IMR-90 (cell line): ENCODE results near the gene GPR17. TPM values are rescaled to one million over a fixed set of nuclear protein-coding genes. Genes with fewer than 3 reads are reported as not detected.

ENCODE experiments used
- ATAC-seq: fragments of 200-7000 bp; cut with Tn5 transposase; 2 replicates; pipeline ENCODE4 v1.9.1; 2020; ENCODE audit warnings: low read depth, mild to moderate bottlenecking, moderate library complexity
- BruUV-seq: library from RNA; stranded (reverse); fragments of 400-500 nt; replicated peaks from 2 replicates; lab custom pipeline; 2021; lab: Mats Ljungman, UMichigan
- CTCF ChIA-PET: fragments of 300-600 bp; formaldehyde crosslinking; extraction: SDS; loops from one replicate; lab custom pipeline; 2021; ENCODE audit warnings: antibody characterized with exemption; lab: Yijun Ruan, JAX
- POLR2A ChIA-PET: fragments of 300-600 bp; sonication (Branson Sonifier 250); formaldehyde crosslinking; loops from one replicate; lab custom pipeline; 2022; ENCODE audit warnings: antibody characterized with exemption; ENCODE audit not compliant: unreplicated experiment; lab: Charles Lee
- DNase-seq: peaks from one replicate; pipeline ENCODE4 v3.0.0; 2013
- H2AFZ ChIP-seq: replicated peaks from 2 replicates; pipeline ENCODE3; 2013; ENCODE audit warnings: low read length, mild to moderate bottlenecking; ENCODE audit not compliant: poor library complexity
- H2AK5ac ChIP-seq: 2 replicates; pipeline ENCODE4 v1.6.1; 2013; ENCODE audit warnings: low read depth, low read length, inconsistent platforms
- H2AK9ac ChIP-seq: replicated peaks from 2 replicates; pipeline ENCODE3; 2013; ENCODE audit warnings: mild to moderate bottlenecking, low read depth, low read length, moderate library complexity; ENCODE audit not compliant: poor library complexity
- H2BK120ac ChIP-seq: 2 replicates; pipeline ENCODE4 v1.6.1; 2013; ENCODE audit warnings: low read depth, low read length, inconsistent platforms
- H2BK15ac ChIP-seq: 3 replicates; pipeline ENCODE4 v1.6.1; 2013; ENCODE audit warnings: low read depth, low read length, inconsistent platforms
- H2BK20ac ChIP-seq: 2 replicates; pipeline ENCODE4 v1.6.1; 2013; ENCODE audit warnings: low read depth, mild to moderate bottlenecking, inconsistent platforms, low read length, moderate library complexity
- H2BK5ac ChIP-seq: 2 replicates; pipeline ENCODE4 v1.6.1; 2013; ENCODE audit warnings: mild to moderate bottlenecking, low read depth, low read length, inconsistent platforms; ENCODE audit not compliant: poor library complexity, severe bottlenecking
- H3K14ac ChIP-seq: replicated peaks from 2 replicates; pipeline ENCODE4 v1.6.1; 2013; ENCODE audit warnings: low read depth, low read length, inconsistent platforms
- H3K18ac ChIP-seq: 2 replicates; pipeline ENCODE4 v1.6.1; 2013; ENCODE audit warnings: low read depth, low read length, control low read depth
- H3K23ac ChIP-seq: 2 replicates; pipeline ENCODE4 v1.6.1; 2013; ENCODE audit warnings: low read depth, low read length, inconsistent platforms
- H3K27ac ChIP-seq: 2 replicates; pipeline ENCODE4 v1.5.1; 2013; ENCODE audit warnings: mild to moderate bottlenecking, control low read depth, low read length; ENCODE audit not compliant: insufficient read depth
- H3K27me3 ChIP-seq: 2 replicates; pipeline ENCODE4 v1.6.1; 2013; ENCODE audit warnings: low read length; ENCODE audit not compliant: control insufficient read depth, insufficient read depth
- H3K36me3 ChIP-seq: 2 replicates; pipeline ENCODE4 v1.6.1; 2013; ENCODE audit warnings: low read length, mixed read lengths; ENCODE audit not compliant: control insufficient read depth, insufficient read depth
- H3K4ac ChIP-seq: 2 replicates; pipeline ENCODE4 v1.6.1; 2013; ENCODE audit warnings: low read depth, low read length, inconsistent platforms
- H3K4me1 ChIP-seq: 2 replicates; pipeline ENCODE4 v1.6.1; 2013; ENCODE audit warnings: low read length, mixed read lengths; ENCODE audit not compliant: control insufficient read depth, insufficient read depth
- H3K4me2 ChIP-seq: 2 replicates; pipeline ENCODE4 v1.6.1; 2013; ENCODE audit warnings: low read depth, mild to moderate bottlenecking, control low read depth, low read length, moderate library complexity
- H3K4me3 ChIP-seq: 2 replicates; pipeline ENCODE4 v1.5.1; 2013; ENCODE audit warnings: low read depth, mild to moderate bottlenecking, control low read depth, low read length, moderate library complexity; ENCODE audit not compliant: insufficient read depth
- H3K56ac ChIP-seq: 2 replicates; pipeline ENCODE4 v1.6.1; 2013; ENCODE audit warnings: low read length, inconsistent platforms; ENCODE audit not compliant: insufficient read depth; ENCODE audit errors: extremely low read depth
- H3K79me1 ChIP-seq, 2 experiments: 2 replicates each; pipeline ENCODE4 v1.6.1; 2013; ENCODE audit warnings: low read length in 2 of 2, inconsistent platforms in 1 of 2, low read depth in 1 of 2
- H3K9ac ChIP-seq: 2 replicates; pipeline ENCODE4 v1.6.1; 2013; ENCODE audit warnings: low read depth, low read length, control low read depth
- H3K9me1 ChIP-seq: 2 replicates; pipeline ENCODE4 v1.6.1; 2013; ENCODE audit warnings: low read length, inconsistent platforms; ENCODE audit not compliant: insufficient read depth
- H3K9me3 ChIP-seq: 2 replicates; pipeline ENCODE4 v1.6.1; 2013; ENCODE audit warnings: low read length; ENCODE audit not compliant: control insufficient read depth, insufficient read depth
- H4K20me1 ChIP-seq: 2 replicates; pipeline ENCODE4 v1.6.1; 2013; ENCODE audit warnings: low read length, inconsistent platforms; ENCODE audit not compliant: insufficient read depth
- H4K5ac ChIP-seq: 2 replicates; pipeline ENCODE4 v1.6.1; 2013; ENCODE audit warnings: mild to moderate bottlenecking, low read depth, low read length, control low read depth
- H4K8ac ChIP-seq, 2 experiments: 2 replicates each; pipeline ENCODE4 v1.6.1; 2013; ENCODE audit warnings: low read depth in 2 of 2, low read length in 2 of 2, control low read depth in 1 of 2, inconsistent platforms in 1 of 2
- H4K91ac ChIP-seq: 2 replicates; pipeline ENCODE4 v1.6.1; 2013; ENCODE audit warnings: low read depth, low read length, inconsistent platforms; ENCODE audit not compliant: insufficient read depth
- BHLHE40 ChIP-seq: fragments of 150-350 bp; IDR thresholded peaks from 2 replicates; pipeline ENCODE4 v1.6.1; 2016; ENCODE audit warnings: mild to moderate bottlenecking, low read depth, low read length
- CEBPB ChIP-seq: IDR thresholded peaks from 2 replicates; pipeline ENCODE4 v1.6.1; 2012; ENCODE audit warnings: low read depth, low read length, improper control_type of control experiment
- CHD1 ChIP-seq: IDR thresholded peaks from 2 replicates; pipeline ENCODE4 v1.6.1; 2012; ENCODE audit warnings: low read depth, low read length, improper control_type of control experiment
- FOS ChIP-seq: fragments of 150-350 bp; IDR thresholded peaks from 2 replicates; pipeline ENCODE4 v1.6.1; 2016; ENCODE audit warnings: low read depth, low read length
- MAFK ChIP-seq: IDR thresholded peaks from 2 replicates; pipeline ENCODE4 v1.6.1; 2012; ENCODE audit warnings: low read depth, low read length, improper control_type of control experiment
- MAZ ChIP-seq: IDR thresholded peaks from 2 replicates; pipeline ENCODE4 v1.6.1; 2012; ENCODE audit warnings: low read depth, mild to moderate bottlenecking, low read length, improper control_type of control experiment, moderate library complexity, borderline replicate concordance
- MXI1 ChIP-seq: IDR thresholded peaks from 2 replicates; pipeline ENCODE4 v1.6.1; 2012; ENCODE audit warnings: low read depth, mild to moderate bottlenecking, low read length, moderate library complexity, borderline replicate concordance
- NFE2L2 ChIP-seq: fragments of 150-350 bp; IDR thresholded peaks from 2 replicates; pipeline ENCODE4 v1.6.1; 2016; ENCODE audit warnings: low read depth, mild to moderate bottlenecking, low read length
- POLR2A ChIP-seq: IDR thresholded peaks from 2 replicates; pipeline ENCODE4 v1.6.1; 2012; ENCODE audit warnings: mild to moderate bottlenecking, low read depth, low read length
- RAD21 ChIP-seq: IDR thresholded peaks from 2 replicates; pipeline ENCODE4 v1.6.1; 2012; ENCODE audit warnings: low read length, improper control_type of control experiment
- RCOR1 ChIP-seq: IDR thresholded peaks from 2 replicates; pipeline ENCODE4 v1.6.1; 2012; ENCODE audit warnings: mild to moderate bottlenecking, low read length, improper control_type of control experiment; ENCODE audit not compliant: insufficient replicate concordance
- RFX5 ChIP-seq: IDR thresholded peaks from 2 replicates; pipeline ENCODE4 v1.8.0; 2012; ENCODE audit warnings: low read depth, mild to moderate bottlenecking, low read length, moderate library complexity
- SMC3 ChIP-seq: fragments of 150-350 bp; IDR thresholded peaks from 2 replicates; pipeline ENCODE4 v1.6.1; 2016; ENCODE audit warnings: low read depth, mild to moderate bottlenecking, antibody characterized with exemption, low read length, moderate library complexity
- WGBS, 2 experiments: methylation state at CpG; one replicate each; pipeline versions ENCODE4 v1.1.5 to v1.1.7; 2013; ENCODE audit warnings: missing lambda C conversion rate in 2 of 2; ENCODE audit not compliant: insufficient read length in 1 of 2; ENCODE audit errors: extremely low coverage in 2 of 2; 5-methylcytosine and 5-hydroxymethylcytosine counted together
- dilution Hi-C: fragments of 300-500 bp; cut with HindIII; formaldehyde crosslinking; loops from one replicate; pipeline ENCODE4 v1.14.3; 2018; ENCODE audit warnings: low sequenced_read_pairs; ENCODE audit not compliant: unreplicated experiment
- in situ Hi-C: fragments of 300-500 bp; cut with MboI; formaldehyde crosslinking; loops from 3 replicates; pipeline ENCODE4 v1.14.3; 2019; ENCODE audit warnings: low sequenced_read_pairs, inconsistent platforms, mixed read lengths
- intact Hi-C: fragments of 100-400 bp; cut with micrococcal nuclease; formaldehyde crosslinking; loops from 2 replicates; pipeline ENCODE4 v1.10.0; 2022
- polyA plus RNA-seq, 3 experiments: library from polyadenylated mRNA; depleted of rRNA; stranded (reverse); fragments of >200 nt; gene quantifications; 2 replicates each; pipeline ENCODE4 v1.2.3, GENCODE V29; 2012; ENCODE audit warnings: low replicate concordance in 1 of 3
- total RNA-seq: library from RNA; depleted of rRNA; stranded (reverse); fragments of >200 nt; gene quantifications from 2 replicates; pipeline ENCODE4 v1.2.3, GENCODE V29; 2012
- TF ChIP-seq, protein P1 (sequence below): fragments of 150-350 bp; IDR thresholded peaks from 2 replicates; pipeline ENCODE4 v1.6.1; 2017; ENCODE audit warnings: mild to moderate bottlenecking, antibody characterized with exemption, low read length, low read depth
- TF ChIP-seq, protein P2 (sequence below): conservative IDR thresholded peaks from 2 replicates; pipeline ENCODE4 v1.5.1; 2012; ENCODE audit warnings: mild to moderate bottlenecking, low read depth, low read length, improper control_type of control experiment
- TF ChIP-seq, protein P3 (sequence below): fragments of 150-350 bp; IDR thresholded peaks from 2 replicates; pipeline ENCODE4 v1.6.1; 2016; ENCODE audit warnings: low read depth, mild to moderate bottlenecking, low read length, moderate library complexity, borderline replicate concordance

GPR17 gene
- total and polyA plus RNA-seq, 2 of the 4 experiments (the other 2 are of a cell fraction) = not detected

DNA sequence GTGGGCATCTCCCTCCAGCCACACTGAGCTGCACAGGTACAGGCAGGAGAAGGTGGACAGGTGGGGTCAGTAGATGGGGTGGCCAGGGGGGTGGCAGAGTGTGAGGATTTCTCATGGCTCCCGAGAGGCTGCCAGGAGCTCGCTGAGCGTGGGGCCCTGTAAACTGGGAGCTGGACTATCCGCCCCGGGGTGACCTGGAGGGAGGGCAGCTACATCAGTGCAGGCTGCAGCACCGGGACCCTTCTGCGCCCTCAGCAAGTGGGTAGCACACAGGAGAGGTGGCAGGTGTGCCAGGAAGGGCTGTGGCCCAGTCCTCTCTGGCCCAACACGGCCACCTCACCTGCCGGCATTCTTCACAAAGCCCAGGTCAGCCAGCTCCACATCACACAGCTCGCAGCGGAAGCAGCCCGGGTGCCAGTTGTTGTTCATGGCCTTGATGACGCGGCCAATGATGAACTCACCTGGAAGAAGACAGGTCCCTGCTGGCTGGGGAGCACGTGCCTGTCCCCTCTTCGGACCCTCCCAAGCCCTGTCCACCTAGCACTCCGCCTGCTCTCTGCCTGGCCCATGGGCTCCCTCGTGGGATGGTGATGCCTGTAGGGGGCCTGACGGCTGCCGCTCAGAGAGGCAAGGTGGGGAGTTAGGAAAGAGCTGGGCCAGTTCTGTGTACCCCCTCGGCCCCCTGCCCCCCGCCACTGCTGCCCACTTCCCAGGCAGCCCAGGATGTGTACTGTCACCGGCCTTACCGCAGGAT, 8.3 kb downstream of the GPR17 start:
- H3K9me1 ChIP-seq = 0 out of 2 replicates have a peak, but pooled peaks cover 5% of the 10 kb centered on the region
- H3K4ac ChIP-seq = no peak overlapping the region
- POLR2A ChIA-PET = no interaction called here
- no peak overlapping the region for H4K8ac ChIP-seq
- no peaks in the 10 kb centered on the region for H3K27me3 ChIP-seq
- no peak overlapping the region for H4K91ac ChIP-seq
- dilution Hi-C loops (no loop called here), intact Hi-C loops (no loop called here), in situ Hi-C loops (no loop called here)
- no peak overlapping the region for H3K18ac ChIP-seq
- H2BK20ac ChIP-seq = no peak overlapping the region
- H2AK9ac ChIP-seq = no peak overlapping the region
- TF ChIP-seq, protein P1, sequence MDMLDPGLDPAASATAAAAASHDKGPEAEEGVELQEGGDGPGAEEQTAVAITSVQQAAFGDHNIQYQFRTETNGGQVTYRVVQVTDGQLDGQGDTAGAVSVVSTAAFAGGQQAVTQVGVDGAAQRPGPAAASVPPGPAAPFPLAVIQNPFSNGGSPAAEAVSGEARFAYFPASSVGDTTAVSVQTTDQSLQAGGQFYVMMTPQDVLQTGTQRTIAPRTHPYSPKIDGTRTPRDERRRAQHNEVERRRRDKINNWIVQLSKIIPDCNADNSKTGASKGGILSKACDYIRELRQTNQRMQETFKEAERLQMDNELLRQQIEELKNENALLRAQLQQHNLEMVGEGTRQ = no peak
- TF ChIP-seq MAFK = no peak
- no peak for TF ChIP-seq SMC3
- no peak for TF ChIP-seq RCOR1
- no peak for TF ChIP-seq BHLHE40
- no peak for TF ChIP-seq CEBPB
- TF ChIP-seq, protein P2, sequence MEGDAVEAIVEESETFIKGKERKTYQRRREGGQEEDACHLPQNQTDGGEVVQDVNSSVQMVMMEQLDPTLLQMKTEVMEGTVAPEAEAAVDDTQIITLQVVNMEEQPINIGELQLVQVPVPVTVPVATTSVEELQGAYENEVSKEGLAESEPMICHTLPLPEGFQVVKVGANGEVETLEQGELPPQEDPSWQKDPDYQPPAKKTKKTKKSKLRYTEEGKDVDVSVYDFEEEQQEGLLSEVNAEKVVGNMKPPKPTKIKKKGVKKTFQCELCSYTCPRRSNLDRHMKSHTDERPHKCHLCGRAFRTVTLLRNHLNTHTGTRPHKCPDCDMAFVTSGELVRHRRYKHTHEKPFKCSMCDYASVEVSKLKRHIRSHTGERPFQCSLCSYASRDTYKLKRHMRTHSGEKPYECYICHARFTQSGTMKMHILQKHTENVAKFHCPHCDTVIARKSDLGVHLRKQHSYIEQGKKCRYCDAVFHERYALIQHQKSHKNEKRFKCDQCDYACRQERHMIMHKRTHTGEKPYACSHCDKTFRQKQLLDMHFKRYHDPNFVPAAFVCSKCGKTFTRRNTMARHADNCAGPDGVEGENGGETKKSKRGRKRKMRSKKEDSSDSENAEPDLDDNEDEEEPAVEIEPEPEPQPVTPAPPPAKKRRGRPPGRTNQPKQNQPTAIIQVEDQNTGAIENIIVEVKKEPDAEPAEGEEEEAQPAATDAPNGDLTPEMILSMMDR = no peak
- TF ChIP-seq, protein P3, sequence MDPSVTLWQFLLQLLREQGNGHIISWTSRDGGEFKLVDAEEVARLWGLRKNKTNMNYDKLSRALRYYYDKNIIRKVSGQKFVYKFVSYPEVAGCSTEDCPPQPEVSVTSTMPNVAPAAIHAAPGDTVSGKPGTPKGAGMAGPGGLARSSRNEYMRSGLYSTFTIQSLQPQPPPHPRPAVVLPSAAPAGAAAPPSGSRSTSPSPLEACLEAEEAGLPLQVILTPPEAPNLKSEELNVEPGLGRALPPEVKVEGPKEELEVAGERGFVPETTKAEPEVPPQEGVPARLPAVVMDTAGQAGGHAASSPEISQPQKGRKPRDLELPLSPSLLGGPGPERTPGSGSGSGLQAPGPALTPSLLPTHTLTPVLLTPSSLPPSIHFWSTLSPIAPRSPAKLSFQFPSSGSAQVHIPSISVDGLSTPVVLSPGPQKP = no peak
- no peak for TF ChIP-seq NFE2L2
- TF ChIP-seq FOS = no peak
- TF ChIP-seq POLR2A = no peak
- TF ChIP-seq MAZ = no peak
- TF ChIP-seq MXI1 = no peak
- TF ChIP-seq RFX5 = no peak
- no peak for TF ChIP-seq CHD1
- no peak for TF ChIP-seq RAD21
- peaks cover 6 to 25% of the 10 kb centered on the region in 2 experiments for H3K79me1 ChIP-seq
- no peak overlapping the region for H3K4me3 ChIP-seq
- H3K36me3 ChIP-seq = peaks cover 18% of the 10 kb centered on the region
- DNase-seq (no peak), ATAC-seq (no peak)
- no TSS peak for BruUV-seq
- no peak overlapping the region for H2AFZ ChIP-seq
- no peak overlapping the region for H2BK15ac ChIP-seq
- H3K56ac ChIP-seq = no peak overlapping the region
- H3K9ac ChIP-seq = no peak overlapping the region
- no peak overlapping the region for H3K14ac ChIP-seq
- H3K27ac ChIP-seq = no peak overlapping the region
- no peak overlapping the region for H2AK5ac ChIP-seq
- no peak overlapping the region for H3K4me2 ChIP-seq
- peaks cover 30% of the 10 kb centered on the region for H4K20me1 ChIP-seq
- CTCF ChIA-PET = no interaction called here
- no peak overlapping the region for H4K5ac ChIP-seq
- no peak overlapping the region for H2BK5ac ChIP-seq
- H2BK120ac ChIP-seq = no peak overlapping the region
- WGBS, 2 experiments = 88% methylated on average over 16 of the region's 24 CpGs; no CpG with 5 or more reads in 1 of the 2 experiments
- no peak overlapping the region for H3K23ac ChIP-seq
- H3K4me1 ChIP-seq = no peaks in the 10 kb centered on the region; the same call in 1 of the 2 replicates
- H3K9me3 ChIP-seq = no peaks in the 10 kb centered on the region
